HepG2 (cell line): Measurements from ENCODE around the gene ATP11A. TPM values are rescaled to one million over a fixed set of nuclear protein-coding genes. Genes with fewer than 3 reads are reported as not detected.

Source experiments
- ATAC-seq: fragments of 200-7000 bp; cut with Tn5 transposase; 3 replicates; pipeline ENCODE4 v1.9.1; 2020; ENCODE audit warnings: mild to moderate bottlenecking, moderate library complexity
- BruUV-seq: library from RNA; stranded (reverse); fragments of 400-500 nt; replicated peaks from 2 replicates; lab custom pipeline; 2021; lab: Mats Ljungman, UMichigan
- CTCF ChIA-PET: fragments of 300-600 bp; formaldehyde crosslinking; extraction: SDS; loops from one replicate; lab custom pipeline; 2021; ENCODE audit warnings: low total read pairs, inconsistent platforms, low intra/inter-chr PET ratio; lab: Yijun Ruan, JAX
- POLR2A ChIA-PET: fragments of 350-600 bp; sonication (Branson Sonifier 250); formaldehyde crosslinking; loops from one replicate; lab custom pipeline; 2020; ENCODE audit warnings: antibody characterized with exemption, inconsistent platforms; lab: Yijun Ruan, JAX
- DNase-seq: peaks from one replicate; pipeline ENCODE4 v3.0.0-alpha.2; 2015; ENCODE audit warnings: low spot score
- FAIRE-seq: peaks from 3 replicates; lab custom pipeline; 2011; peaks lifted over from hg19 to GRCh38; lab: Jason Lieb, UNC
- H2AFZ ChIP-seq: one replicate; pipeline ENCODE4 v1.6.1; 2011; ENCODE audit warnings: low read length, inconsistent platforms
- H3K27ac ChIP-seq: fragments of 300-600 bp; 3 replicates; pipeline ENCODE4 v1.8.0; 2011; ENCODE audit warnings: mixed run types, mild to moderate bottlenecking, mixed read lengths, low read length, inconsistent platforms; ENCODE audit not compliant: insufficient read depth; ENCODE audit errors: extremely low read length
- H3K27me3 ChIP-seq, 2 experiments: fragments of 200-600 bp in 1 of 2; 2 replicates in 1 of 2; 3 replicates in 1 of 2; pipeline versions ENCODE4 v1.6.0 to v1.8.0; 2011; ENCODE audit warnings: low read length in 2 of 2, mild to moderate bottlenecking in 2 of 2, moderate library complexity in 2 of 2, inconsistent platforms in 1 of 2; ENCODE audit not compliant: insufficient read depth in 2 of 2, control insufficient read depth in 1 of 2
- H3K36me3 ChIP-seq, 2 experiments: fragments of 200-600 bp in 1 of 2; replicated peaks in 1 of 2; 2 replicates in 1 of 2; 3 replicates in 1 of 2; pipeline versions ENCODE4 v1.5.1 to v1.8.0; 2011; ENCODE audit warnings: low read length in 2 of 2, inconsistent platforms in 1 of 2; ENCODE audit not compliant: insufficient read depth in 2 of 2, control insufficient read depth in 1 of 2
- H3K4me1 ChIP-seq: 2 replicates; pipeline ENCODE4 v1.5.1; 2012; ENCODE audit warnings: low read length, inconsistent platforms; ENCODE audit not compliant: insufficient read depth
- H3K4me2 ChIP-seq: 2 replicates; pipeline ENCODE4 v1.6.0; 2011; ENCODE audit warnings: low read depth, low read length, inconsistent platforms
- H3K4me3 ChIP-seq, 3 experiments: fragments of 200-600 bp in 1 of 3; sonication (generic), shearing (Covaris generic) in 1 of 3; replicated peaks in 1 of 3; 2 replicates each; pipeline ENCODE4 v1.5.1; 2011 to 2016; ENCODE audit warnings: low read length in 3 of 3, inconsistent platforms in 2 of 3, low read depth in 2 of 3, mild to moderate bottlenecking in 2 of 3, control low read depth in 1 of 3, mixed read lengths in 1 of 3; ENCODE audit not compliant: insufficient read depth in 1 of 3
- H3K79me2 ChIP-seq: one replicate; pipeline ENCODE4 v1.6.1; 2011; ENCODE audit warnings: low read length, inconsistent platforms; ENCODE audit not compliant: insufficient read depth
- H3K9ac ChIP-seq: 2 replicates; pipeline ENCODE4 v1.6.0; 2011; ENCODE audit warnings: mild to moderate bottlenecking, low read depth, low read length, inconsistent platforms; ENCODE audit not compliant: insufficient read depth
- H3K9me3 ChIP-seq: 2 replicates; pipeline ENCODE4 v1.5.1; 2012; ENCODE audit warnings: mild to moderate bottlenecking, low read length
- H4K20me1 ChIP-seq: 2 replicates; pipeline ENCODE4 v1.6.0; 2011; ENCODE audit warnings: inconsistent platforms, mild to moderate bottlenecking, low read length, moderate library complexity; ENCODE audit not compliant: insufficient read depth
- AGO2 ChIP-seq: fragments of 200-400 bp; formaldehyde crosslinking; optimal IDR thresholded peaks from 2 replicates; pipeline ENCODE3; 2017; ENCODE audit warnings: mild to moderate bottlenecking, low read depth, low read length, moderate library complexity
- ATF6 ChIP-seq: sonication (generic); formaldehyde crosslinking; conservative IDR thresholded peaks from 2 replicates; pipeline ENCODE4 v1.4.0; 2020; ENCODE audit warnings: missing genetic modification reagents
- CBX5 ChIP-seq: sonication (generic); formaldehyde crosslinking; IDR thresholded peaks from 2 replicates; pipeline ENCODE4 v1.4.0; 2020; ENCODE audit warnings: missing genetic modification reagents, borderline replicate concordance
- NR0B2 ChIP-seq: sonication (generic); formaldehyde crosslinking; IDR thresholded peaks from 2 replicates; pipeline ENCODE4 v1.4.0; 2020; ENCODE audit warnings: mild to moderate bottlenecking, missing genetic modification reagents
- POLR2G ChIP-seq: fragments of 200-400 bp; formaldehyde crosslinking; IDR thresholded peaks from 2 replicates; pipeline ENCODE4 v1.6.1; 2018; ENCODE audit warnings: mild to moderate bottlenecking, low read depth, low read length, moderate library complexity
- RAD51 ChIP-seq: fragments of 450-650 bp; IDR thresholded peaks from 2 replicates; pipeline ENCODE4 v1.6.1; 2016; ENCODE audit warnings: borderline replicate concordance
- TOE1 ChIP-seq: sonication (generic); formaldehyde crosslinking; IDR thresholded peaks from 2 replicates; pipeline ENCODE4 v1.4.0; 2020; ENCODE audit warnings: mild to moderate bottlenecking, missing genetic modification reagents
- ZFP36L1 ChIP-seq: sonication (generic); formaldehyde crosslinking; IDR thresholded peaks from 2 replicates; pipeline ENCODE4 v1.8.0; 2022; ENCODE audit warnings: mild to moderate bottlenecking, missing genetic modification reagents, moderate library complexity
- ZNF441 ChIP-seq: sonication (generic); formaldehyde crosslinking; IDR thresholded peaks from 2 replicates; pipeline ENCODE4 v1.7.0; 2021; ENCODE audit warnings: missing genetic modification reagents, borderline replicate concordance
- ZNF556 ChIP-seq: sonication (generic); formaldehyde crosslinking; IDR thresholded peaks from 2 replicates; pipeline ENCODE4 v1.4.0; 2020; ENCODE audit warnings: mild to moderate bottlenecking, missing genetic modification reagents, borderline replicate concordance
- ZNF749 ChIP-seq: sonication (generic); formaldehyde crosslinking; IDR thresholded peaks from 2 replicates; pipeline ENCODE4 v1.8.0; 2022; ENCODE audit warnings: mild to moderate bottlenecking, missing genetic modification reagents, moderate library complexity, borderline replicate concordance
- ZSCAN9 ChIP-seq: IDR thresholded peaks from 2 replicates; pipeline ENCODE4 v1.6.1; 2016; ENCODE audit warnings: borderline replicate concordance
- WGBS: methylation state at CpG from one replicate; pipeline ENCODE4 v1.1.6; 2017; ENCODE audit warnings: low lambda C conversion rate; 5-methylcytosine and 5-hydroxymethylcytosine counted together
- in situ Hi-C: cut with HindIII; loops from 2 replicates; pipeline ENCODE4 v1.10.0; 2017; ENCODE audit warnings: low pct_unique_long_range_greater_than_20kb; ENCODE audit not compliant: extremely low pct_ligation_motif_present
- intact Hi-C: fragments of 100-400 bp; cut with micrococcal nuclease; formaldehyde crosslinking; loops from one replicate; pipeline ENCODE4 v1.10.0; 2022; ENCODE audit not compliant: unreplicated experiment
- polyA plus RNA-seq, 8 experiments: library from polyadenylated mRNA; depleted of rRNA in 3 of 8; stranded (reverse) in 7 of 8; unstranded in 1 of 8; fragments of >200 nt; fragmentation: Illumina TruSeq in 4 of 8; extraction: Trizol in 4 of 8; gene quantifications; 2 replicates each; pipeline versions ENCODE4 v1.2.1 to v1.2.3, GENCODE V29; 2011 to 2016; ENCODE audit warnings: low read depth in 4 of 8, missing spikeins in 1 of 8, mixed read lengths in 1 of 8; ENCODE audit not compliant: insufficient read depth in 1 of 8
- total RNA-seq, 5 experiments: library from RNA; depleted of rRNA; stranded (reverse); fragments of >200 nt; fragmentation: Illumina TruSeq; extraction: Trizol; gene quantifications; 2 replicates each; pipeline ENCODE4 v1.2.3, GENCODE V29; 2016; ENCODE audit warnings: low read depth in 1 of 5

ATP11A gene
- total and polyA plus RNA-seq, 2 of the 13 experiments (the other 11 are each of a cell fraction or from before 2014, with no cell fraction given): 18.4 to 20.1 TPM

DNA sequence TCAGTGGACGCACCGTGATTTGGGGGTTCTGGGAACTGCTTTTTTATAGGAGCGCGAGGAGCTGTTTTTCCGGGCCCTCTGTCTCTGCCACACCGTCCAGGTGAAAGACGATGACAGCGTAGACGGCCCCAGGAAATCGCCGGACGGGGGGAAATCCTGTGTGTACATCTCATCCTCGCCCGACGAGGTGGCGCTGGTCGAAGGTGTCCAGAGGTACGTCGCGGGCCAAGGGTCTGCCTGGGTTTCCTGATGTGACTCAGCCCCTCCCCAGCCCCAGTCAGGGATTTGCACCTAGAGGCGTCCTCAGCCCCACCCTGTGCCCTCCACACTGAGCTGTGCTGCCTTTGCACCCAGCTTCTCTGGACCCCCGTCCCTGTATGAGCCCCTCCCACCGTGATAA is 143.0 kb downstream of the ATP11A start (continued):
- TF ChIP-seq ZSCAN9 (CRISPR knock-in tag): no peak
- no peak for TF ChIP-seq CBX5
- TF ChIP-seq, all 625 proteins: peak for 0

DNA sequence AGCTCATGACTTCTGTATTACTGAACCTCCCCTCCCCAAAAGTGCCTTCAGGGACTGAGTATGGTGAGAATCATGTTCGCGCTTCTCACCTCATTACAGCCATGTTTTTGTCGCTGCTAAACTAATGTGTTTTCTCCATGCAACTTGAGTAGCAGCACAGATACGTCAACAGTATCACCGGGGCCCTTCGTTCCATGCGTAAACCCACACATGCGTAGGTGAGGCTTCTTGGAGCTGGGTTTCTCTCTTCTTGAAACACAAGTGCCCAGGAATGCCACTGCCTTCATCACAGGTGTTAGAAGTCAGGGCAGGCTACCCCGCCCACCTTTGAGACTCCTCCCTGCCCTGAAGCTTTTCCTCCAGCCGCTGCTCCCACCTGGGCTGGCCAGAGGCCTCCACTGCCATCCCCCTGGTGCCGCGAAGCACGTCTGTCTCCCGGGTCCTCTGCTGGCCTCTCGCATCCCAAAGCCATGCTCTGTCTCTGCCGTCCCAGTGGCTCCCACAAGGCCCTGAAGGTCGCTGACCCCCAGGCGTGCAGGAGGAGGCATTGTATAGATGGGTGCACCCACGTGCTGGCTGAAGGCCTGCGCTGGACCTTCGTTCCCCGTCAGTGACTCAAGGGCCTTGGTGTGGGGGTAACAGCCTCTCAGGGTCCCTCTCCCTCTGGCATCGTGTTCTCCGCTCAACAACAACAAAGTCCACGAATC is 143.9 kb downstream of the ATP11A start:
- BruUV-seq: no TSS peak
- ChIA-PET CTCF (no interaction called here), POLR2A (no interaction called here)
- no peaks in the 10 kb centered on the region for H3K79me2 ChIP-seq
- H3K4me2 ChIP-seq: no peak overlapping the region
- H3K9ac ChIP-seq: no peak overlapping the region
- intact Hi-C loops: no loop called here
- no peak for DNase-seq
- no peak for ATAC-seq
- H3K4me3 ChIP-seq: no peak overlapping the region
- no peaks in the 10 kb centered on the region for H3K4me1 ChIP-seq
- FAIRE-seq: no peak
- H3K27ac ChIP-seq: no peak overlapping the region
- no peaks in the 10 kb centered on the region for H3K27me3 ChIP-seq
- no peak overlapping the region for H2AFZ ChIP-seq
- H3K36me3 ChIP-seq: peaks cover 51 to 96% of the 10 kb centered on the region in 2 experiments; a peak in 4 of 5 replicates
- TF ChIP-seq AGO2 (peak; percentile 68), ZNF556 (no peak)
- WGBS: 96% methylated on average over 24 of the region's 25 CpGs
- in situ Hi-C loops: no loop called here
- H4K20me1 ChIP-seq: 0 out of 2 replicates have a peak, but pooled peaks cover 2% of the 10 kb centered on the region
- no peaks in the 10 kb centered on the region for H3K9me3 ChIP-seq

- intact Hi-C loops: no loop called here
- H2AFZ ChIP-seq: no peak overlapping the region
- ChIA-PET CTCF (no interaction called here), POLR2A (no interaction called here)
- ATAC-seq (no peak), DNase-seq (no peak), FAIRE-seq (no peak)
- H3K4me1 ChIP-seq: no peaks in the 10 kb centered on the region
- H3K4me3 ChIP-seq: no peak overlapping the region
- in situ Hi-C loops: no loop called here
- no peak overlapping the region for H3K27ac ChIP-seq
- no peak overlapping the region for H3K9ac ChIP-seq
- peaks cover 54 to 92% of the 10 kb centered on the region in 2 experiments; a peak in 4 of 5 replicates for H3K36me3 ChIP-seq
- WGBS: 97% methylated on average over 8 of the region's 16 CpGs
- H3K9me3 ChIP-seq: no peaks in the 10 kb centered on the region
- no TSS peak for BruUV-seq
- H3K79me2 ChIP-seq: no peaks in the 10 kb centered on the region
- no peak overlapping the region for H3K4me2 ChIP-seq
- 0 out of 2 replicates have a peak, but pooled peaks cover 2% of the 10 kb centered on the region for H4K20me1 ChIP-seq
- no peaks in the 10 kb centered on the region for H3K27me3 ChIP-seq
- peak; percentile 22; the same call in 1 of the 2 replicates for TF ChIP-seq POLR2G
- no peak for TF ChIP-seq ZNF441
- no peak for TF ChIP-seq ZNF749 (CRISPR knock-in tag)
- TF ChIP-seq ATF6 (CRISPR knock-in tag): no peak
- TF ChIP-seq TOE1 (CRISPR knock-in tag): no peak
- no peak for TF ChIP-seq RAD51
- no peak for TF ChIP-seq ZFP36L1 (CRISPR knock-in tag)
- TF ChIP-seq NR0B2 (CRISPR knock-in tag): no peak
- peak; percentile 71 for TF ChIP-seq AGO2
Observed at GRCh38 chr13:112835344-112835743, 145.5 kb downstream of the ATP11A start.
